DND-41 (cell line): Measurements from ENCODE around the gene HTT.

Experiments used
- ATAC-seq: fragments of 200-7000 bp; cut with Tn5 transposase; 3 replicates; pipeline ENCODE4 v1.9.1; 2021; ENCODE audit warnings: low read depth; ENCODE audit not compliant: insufficient read depth
- DNase-seq: peaks from one replicate; pipeline ENCODE4 v3.0.0-alpha.2; 2020
- H2AFZ ChIP-seq: 2 replicates; pipeline ENCODE4 v1.6.0; 2012; ENCODE audit warnings: low read depth, low read length
- H3K27ac ChIP-seq: 2 replicates; pipeline ENCODE4 v1.5.1; 2012; ENCODE audit warnings: low read length, inconsistent platforms
- H3K27me3 ChIP-seq: fragments of 200-600 bp; sonication (generic); 2 replicates; pipeline ENCODE4 v1.6.0; 2012; ENCODE audit warnings: low read length, mild to moderate bottlenecking, inconsistent platforms; ENCODE audit not compliant: insufficient read depth, poor library complexity
- H3K36me3 ChIP-seq: 2 replicates; pipeline ENCODE4 v1.5.1; 2012; ENCODE audit warnings: low read length, inconsistent platforms; ENCODE audit not compliant: insufficient read depth
- H3K4me1 ChIP-seq: 2 replicates; pipeline ENCODE4 v1.5.1; 2012; ENCODE audit warnings: mild to moderate bottlenecking, low read length; ENCODE audit not compliant: insufficient read depth
- H3K4me2 ChIP-seq: 2 replicates; pipeline ENCODE4 v1.6.0; 2012; ENCODE audit warnings: mild to moderate bottlenecking, moderate library complexity, low read length, inconsistent platforms; ENCODE audit not compliant: insufficient read depth
- H3K4me3 ChIP-seq, 2 experiments: fragments of 200-600 bp in 1 of 2; shearing (Covaris generic) in 1 of 2; 2 replicates each; pipeline ENCODE4 v1.5.1; 2012 to 2016; ENCODE audit warnings: inconsistent platforms in 2 of 2, low read length in 2 of 2, mild to moderate bottlenecking in 2 of 2, low read depth in 1 of 2, moderate library complexity in 1 of 2
- H3K79me2 ChIP-seq: 2 replicates; pipeline ENCODE4 v1.6.0; 2012; ENCODE audit warnings: low read length, inconsistent platforms; ENCODE audit not compliant: insufficient read depth
- H3K9ac ChIP-seq: 2 replicates; pipeline ENCODE4 v1.6.0; 2012; ENCODE audit warnings: low read depth, mild to moderate bottlenecking, inconsistent platforms, low read length, moderate library complexity
- H3K9me3 ChIP-seq: 2 replicates; pipeline ENCODE4 v1.5.1; 2012; ENCODE audit warnings: low read length, moderate library complexity, mild to moderate bottlenecking, inconsistent platforms; ENCODE audit not compliant: insufficient read depth, severe bottlenecking
- H4K20me1 ChIP-seq: 2 replicates; pipeline ENCODE4 v1.6.0; 2012; ENCODE audit warnings: low read length; ENCODE audit not compliant: insufficient read depth
- CTCF ChIP-seq: IDR thresholded peaks from 2 replicates; pipeline ENCODE4 v1.5.1; 2012; ENCODE audit warnings: borderline replicate concordance, low read length, moderate library complexity, mild to moderate bottlenecking; ENCODE audit not compliant: poor library complexity, severe bottlenecking; ENCODE audit errors: extremely low read depth
- EZH2 ChIP-seq: IDR thresholded peaks from 3 replicates; pipeline ENCODE4 v1.6.1; 2012; ENCODE audit warnings: borderline replicate concordance, low read depth, mild to moderate bottlenecking, moderate library complexity, low read length, inconsistent platforms; ENCODE audit not compliant: severe bottlenecking

HTT gene

GRCh38 chr4:3112609-3113469, 38.4 kb downstream of the HTT start:
- H3K9me3 ChIP-seq = no peaks in the 10 kb centered on the region
- H3K79me2 ChIP-seq = no peaks in the 10 kb centered on the region; the same call in 1 of the 2 replicates
- no peak overlapping the region for H3K4me3 ChIP-seq
- H4K20me1 ChIP-seq = peaks cover 12% of the 10 kb centered on the region
- no peak overlapping the region for H3K4me2 ChIP-seq
- no peak for TF ChIP-seq CTCF
- TF ChIP-seq EZH2 = no peak
- DNase-seq (no peak), ATAC-seq (no peak)
- H3K4me1 ChIP-seq = no peaks in the 10 kb centered on the region
- H3K27ac ChIP-seq = no peak overlapping the region
- H3K9ac ChIP-seq = no peak overlapping the region
- no peaks in the 10 kb centered on the region for H3K27me3 ChIP-seq
- H2AFZ ChIP-seq = no peak overlapping the region
- peaks cover 90% of the 10 kb centered on the region for H3K36me3 ChIP-seq

GRCh38 chr4:3114377-3114776, 39.9 kb downstream of the HTT start:
- H3K36me3 ChIP-seq = peaks cover 87% of the 10 kb centered on the region
- no peak overlapping the region for H3K9ac ChIP-seq
- no peak overlapping the region for H3K4me2 ChIP-seq
- H3K9me3 ChIP-seq = no peaks in the 10 kb centered on the region
- H3K27me3 ChIP-seq = no peaks in the 10 kb centered on the region
- no peak overlapping the region for H2AFZ ChIP-seq
- no peak for ATAC-seq
- DNase-seq = no peak
- no peak overlapping the region for H3K27ac ChIP-seq
- H3K4me1 ChIP-seq = no peaks in the 10 kb centered on the region
- peaks cover 12% of the 10 kb centered on the region for H4K20me1 ChIP-seq
- TF ChIP-seq CTCF (no peak), EZH2 (no peak)
- no peaks in the 10 kb centered on the region; the same call in 1 of the 2 replicates for H3K79me2 ChIP-seq
- H3K4me3 ChIP-seq = no peak overlapping the region

DNA sequence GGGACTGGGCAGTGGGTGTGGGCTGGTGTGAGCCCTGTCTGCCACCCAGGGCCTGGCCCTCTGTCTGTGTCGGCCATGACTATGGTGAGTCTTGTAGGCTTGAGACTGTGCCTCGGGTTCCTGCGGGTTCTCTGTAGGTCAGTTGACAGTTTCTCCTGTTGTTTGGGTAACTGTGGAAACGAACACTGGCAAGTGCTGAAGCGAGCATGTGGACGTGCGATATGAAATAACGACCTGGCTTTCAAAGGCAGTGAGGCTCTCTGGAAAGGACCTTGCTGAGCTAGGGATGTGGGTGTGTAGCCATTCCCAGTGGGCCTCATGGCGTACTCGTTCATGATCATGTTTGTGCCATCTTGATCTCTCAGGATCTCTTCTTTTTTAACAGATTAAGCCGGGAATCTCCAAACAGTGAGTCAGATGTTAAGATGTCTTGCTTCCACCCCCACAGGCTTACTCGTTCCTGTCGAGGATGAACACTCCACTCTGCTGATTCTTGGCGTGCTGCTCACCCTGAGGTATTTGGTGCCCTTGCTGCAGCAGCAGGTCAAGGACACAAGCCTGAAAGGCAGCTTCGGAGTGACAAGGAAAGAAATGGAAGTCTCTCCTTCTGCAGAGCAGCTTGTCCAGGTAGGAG, 41.3 kb downstream of the HTT start:
- H3K4me2 ChIP-seq = no peak overlapping the region
- no peak overlapping the region for H3K9ac ChIP-seq
- no peak overlapping the region for H3K4me3 ChIP-seq
- peaks cover 10% of the 10 kb centered on the region for H4K20me1 ChIP-seq
- ATAC-seq (no peak), DNase-seq (no peak)
- H3K27me3 ChIP-seq = no peaks in the 10 kb centered on the region
- H2AFZ ChIP-seq = no peak overlapping the region
- no peaks in the 10 kb centered on the region; the same call in 1 of the 2 replicates for H3K79me2 ChIP-seq
- H3K36me3 ChIP-seq = peaks cover 84% of the 10 kb centered on the region
- H3K4me1 ChIP-seq = no peaks in the 10 kb centered on the region
- no peaks in the 10 kb centered on the region for H3K9me3 ChIP-seq
- no peak for TF ChIP-seq EZH2
- no peak for TF ChIP-seq CTCF
- no peak overlapping the region for H3K27ac ChIP-seq
